Measurements from ENCODE around the gene SLC11A1.

Gene SLC11A1

GRCh38 chr2:218438596-218438995 lies 56.5 kb downstream of the SLC11A1 start:
- DNase-seq = no peak

- no peak for DNase-seq
These were observed 62.8 kb downstream of the SLC11A1 start for GRCh38 chr2:218444692-218445357.

GRCh38 chr2:218445602-218446001 lies 63.5 kb downstream of the SLC11A1 start:
- no peak for DNase-seq
